NCI-H2081 (cell line): ENCODE measurements around the gene KREMEN2.

ENCODE experiments used
- DNase-seq, 2 experiments: peaks; one replicate each; lab custom pipeline; 2025; lab: John Stamatoyannopoulos, UW

Gene KREMEN2

GRCh38 chr16:2966043-2966807, 2.1 kb downstream of the KREMEN2 start:
- no peak for DNase-seq

GRCh38 chr16:2966808-2967191, 2.7 kb downstream of the KREMEN2 start:
- DNase-seq = no peak

- no peak for DNase-seq
These were observed 3.1 kb downstream of the KREMEN2 start for GRCh38 chr16:2967211-2967631.

- DNase-seq = no peak
These were observed 3.7 kb downstream of the KREMEN2 start for GRCh38 chr16:2967721-2968161.

- no peak for DNase-seq
These were observed 4.3 kb downstream of the KREMEN2 start for GRCh38 chr16:2968368-2968737.

GRCh38 chr16:2968738-2969544, 4.9 kb downstream of the KREMEN2 start, which contains the start of gene PAQR4:
Gene PAQR4 (plus strand): TSS chr16:2969348. CDS start chr16:2969675, 327 bp downstream.
- DNase-seq = peak; percentile 87 to 90

- peak; percentile 62 to 74 for DNase-seq
These were observed 5.8 kb downstream of the KREMEN2 start for GRCh38 chr16:2969545-2970521.

- no peak for DNase-seq
These were observed 6.5 kb downstream of the KREMEN2 start for GRCh38 chr16:2970563-2970962.

- no peak for DNase-seq
These were observed 7.3 kb downstream of the KREMEN2 start for GRCh38 chr16:2971134-2971984.

- peak; percentile 35 to 41 for DNase-seq
These were observed 8.1 kb downstream of the KREMEN2 start for GRCh38 chr16:2971985-2972784.

- DNase-seq = no peak
These were observed 9.0 kb downstream of the KREMEN2 start for GRCh38 chr16:2973093-2973492.

GRCh38 chr16:2973605-2974318, 9.7 kb downstream of the KREMEN2 start:
- peak in 1 of 2 experiments; percentile 40 for DNase-seq

GRCh38 chr16:2974319-2975056, 10.4 kb downstream of the KREMEN2 start:
- no peak for DNase-seq

GRCh38 chr16:2975161-2975795, 11.2 kb downstream of the KREMEN2 start:
- DNase-seq = no peak

GRCh38 chr16:2976201-2976600, 12.1 kb downstream of the KREMEN2 start:
- no peak for DNase-seq

- no peak for DNase-seq
These were observed 12.6 kb downstream of the KREMEN2 start for GRCh38 chr16:2976673-2977072.

- DNase-seq = peak; percentile 88 to 95
These were observed 13.4 kb downstream of the KREMEN2 start for GRCh38 chr16:2977440-2977839.

- no peak for DNase-seq
These were observed 15.7 kb downstream of the KREMEN2 start for GRCh38 chr16:2979669-2980226.
